ENCODE results near the gene SNX14.

The SNX14 gene

DNA sequence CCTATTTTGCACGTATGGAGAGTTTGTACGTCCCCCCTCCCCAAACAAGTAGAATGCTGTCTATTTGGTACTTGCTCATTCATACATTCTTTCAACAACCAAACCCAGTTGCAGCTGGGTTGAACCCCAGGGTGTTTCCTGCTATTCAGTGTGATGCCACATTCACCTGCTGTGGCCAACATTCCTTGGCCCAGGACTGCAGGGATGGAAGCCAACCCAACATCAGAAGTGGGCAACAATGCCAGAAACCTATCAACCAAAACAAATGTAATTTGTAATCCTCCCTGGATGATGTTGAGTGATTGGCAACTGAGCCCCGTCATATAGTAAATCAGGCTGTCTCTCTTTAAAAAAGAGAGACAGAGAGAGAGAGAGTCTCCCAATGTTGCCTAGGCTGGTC lies 134.9 kb downstream of the SNX14 start:
- H3K4me1 ChIP-seq (ENCODE audit: control insufficient read depth, insufficient read depth, low read length), result no peaks in the 10 kb centered on the region

DNA sequence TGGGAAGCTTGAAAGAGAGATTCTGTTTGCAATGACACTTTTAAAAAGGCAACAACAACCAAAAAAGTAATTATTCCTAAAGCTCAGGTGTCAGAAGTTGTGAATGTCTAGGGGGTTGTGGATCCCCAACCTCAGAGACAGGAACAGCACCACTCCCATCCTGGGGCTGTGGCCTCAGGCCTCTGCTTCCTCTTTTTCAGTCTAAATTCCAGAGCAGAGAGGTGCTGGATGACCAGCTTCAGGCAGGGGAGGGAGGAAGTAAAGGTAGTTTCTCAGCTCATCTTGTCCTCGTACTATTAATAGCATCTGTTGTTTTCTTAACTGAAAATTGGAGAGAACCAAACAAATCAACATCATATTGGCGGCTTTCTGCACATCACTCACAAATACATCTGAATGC lies 135.5 kb downstream of the SNX14 start:
- H3K4me3 ChIP-seq (ENCODE audit: low read depth, low read length), result no peak overlapping the region
- H3K9ac ChIP-seq (ENCODE audit: low read depth, low read length), result no peak overlapping the region
- peaks cover 8% of the 10 kb centered on the region for H3K27me3 ChIP-seq (ENCODE audit: control insufficient read depth, insufficient read depth, low read length)
- H3K9me3 ChIP-seq (ENCODE audit: control insufficient read depth, insufficient read depth, low read length), result no peaks in the 10 kb centered on the region
- no peaks in the 10 kb centered on the region for H3K4me1 ChIP-seq (ENCODE audit: control insufficient read depth, insufficient read depth, low read length)
- H3K36me3 ChIP-seq (ENCODE audit: control insufficient read depth, insufficient read depth, low read length), result no peaks in the 10 kb centered on the region

More for the DNA sequence above, 134.9 kb downstream of the SNX14 start:
- Histone ChIP-seq H3K9me3 (ENCODE audit: control insufficient read depth, insufficient read depth, low read length) (no peaks in the 10 kb centered on the region), H3K4me3 (ENCODE audit: low read depth, low read length) (no peak overlapping the region), H3K9ac (ENCODE audit: low read depth, low read length) (no peak overlapping the region), H3K27me3 (ENCODE audit: control insufficient read depth, insufficient read depth, low read length) (peaks cover 3% of the 10 kb centered on the region), H3K36me3 (ENCODE audit: control insufficient read depth, insufficient read depth, low read length) (no peaks in the 10 kb centered on the region)

DNA sequence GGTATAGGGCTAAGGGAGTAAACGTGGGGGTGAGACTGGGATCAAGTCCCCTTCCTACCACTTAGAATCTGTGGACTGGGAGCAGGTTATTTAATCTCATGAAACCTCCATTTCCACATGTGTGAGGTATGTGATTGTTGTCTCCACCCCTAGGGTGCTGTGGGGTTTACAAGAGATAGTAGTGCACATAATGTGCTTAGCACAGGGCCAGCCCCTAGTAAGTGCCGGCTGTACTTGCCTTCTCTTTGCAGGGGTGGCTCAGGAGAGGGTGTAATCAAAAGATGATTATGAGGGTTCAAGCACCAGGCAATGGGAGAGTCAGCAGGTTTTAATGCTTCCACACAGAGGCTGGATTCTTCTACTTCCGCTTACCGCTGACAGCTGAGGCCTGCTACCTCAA lies 136.9 kb downstream of the SNX14 start:
- Histone ChIP-seq H3K9me3 (ENCODE audit: control insufficient read depth, insufficient read depth, low read length) (no peaks in the 10 kb centered on the region), H3K9ac (ENCODE audit: low read depth, low read length) (no peak overlapping the region), H3K4me1 (ENCODE audit: control insufficient read depth, insufficient read depth, low read length) (no peaks in the 10 kb centered on the region), H3K27me3 (ENCODE audit: control insufficient read depth, insufficient read depth, low read length) (peaks cover 22% of the 10 kb centered on the region), H3K36me3 (ENCODE audit: control insufficient read depth, insufficient read depth, low read length) (no peaks in the 10 kb centered on the region), H3K4me3 (ENCODE audit: low read depth, low read length) (no peak overlapping the region)
